ENCODE results near the gene COLEC11. TPM values are rescaled to one million over a fixed set of nuclear protein-coding genes. Genes with fewer than 3 reads are reported as not detected.
"Not testable (repeated sequence)": the region's sequence is repeated elsewhere in the genome, so short reads cannot be mapped to it uniquely, and the experiment has no call there.

COLEC11 gene
- total RNA-seq, 1 donor from 2014 or later: 10.1 TPM

DNA sequence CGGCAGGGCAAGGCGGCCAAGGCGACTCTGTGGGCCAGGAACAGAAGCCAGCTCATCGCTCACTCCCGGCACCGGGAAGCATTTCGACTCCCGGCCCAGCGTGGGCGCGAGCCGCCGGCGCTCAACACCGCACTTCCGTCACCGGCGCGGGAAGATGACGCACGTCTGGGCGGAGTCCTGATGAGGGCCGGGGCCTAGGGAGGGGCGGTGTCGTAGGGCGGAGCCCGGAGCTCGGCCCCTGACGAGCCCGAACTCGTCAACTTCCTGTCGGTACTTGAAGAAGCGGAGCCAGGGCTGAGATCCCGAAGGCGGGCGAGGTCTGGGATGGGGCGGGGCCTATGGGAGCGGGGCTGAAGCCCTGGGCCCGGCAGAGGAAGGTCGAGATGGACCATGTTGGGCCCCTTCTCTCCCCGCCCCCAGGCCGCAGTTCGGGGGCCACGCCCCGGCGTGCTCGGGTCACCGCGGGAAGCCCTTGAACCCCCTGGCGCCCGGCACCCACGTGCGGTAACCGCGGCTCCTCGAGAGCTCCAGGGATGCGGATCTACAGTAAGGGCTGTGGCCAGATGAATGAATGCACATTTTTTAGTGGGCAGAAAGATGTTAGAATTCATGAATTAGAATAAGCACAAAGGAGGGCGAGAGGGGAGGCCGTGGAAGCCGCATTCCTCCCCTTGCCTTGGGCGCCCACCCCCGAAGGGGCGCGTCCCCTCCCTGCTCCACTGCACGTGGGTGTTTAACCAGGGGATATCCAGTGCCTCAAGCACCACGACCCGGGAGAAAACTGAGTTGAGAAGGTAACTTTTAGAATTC lies 36.5 kb upstream of the COLEC11 start, which contains the start of gene RNASEH1:
Gene RNASEH1 (minus strand): TSS at position 129 of the 810 bp plus-strand sequence. CDS start 73 bp downstream, at position 56.
- TF ChIP-seq CTCF (IDR thresholded peaks at IDR 0.05; ENCODE audit: unreplicated experiment): no peak
- H3K4me1 Mint-ChIP-seq: peaks cover 17% of the 10 kb centered on the region
- DNase-seq (ENCODE audit: low spot score in 2 of 2, unreplicated experiment in 2 of 2): peak; percentile 98 to 100
- H3K4me3 Mint-ChIP-seq: peak within 1 kb of the TSS; percentile 86
- peak within 1 kb of the TSS; percentile 97 for H3K27ac Mint-ChIP-seq
- H3K36me3 Mint-ChIP-seq: peaks cover 19% of the 10 kb centered on the region
- H3K27me3 Mint-ChIP-seq (ENCODE audit: low read depth): no peaks in the 10 kb centered on the region
- H3K9me3 Mint-ChIP-seq: no peaks in the 10 kb centered on the region

- H3K27me3 Mint-ChIP-seq (ENCODE audit: low read depth): no peaks in the 10 kb centered on the region
- H3K4me3 Mint-ChIP-seq: no peak overlapping the region
- no peak for TF ChIP-seq CTCF (IDR thresholded peaks at IDR 0.05; ENCODE audit: unreplicated experiment)
- peaks cover 11% of the 10 kb centered on the region for H3K4me1 Mint-ChIP-seq
- no peaks in the 10 kb centered on the region for H3K9me3 Mint-ChIP-seq
- no peak overlapping the region for H3K27ac Mint-ChIP-seq
- no peak for DNase-seq (ENCODE audit: low spot score in 2 of 2, unreplicated experiment in 2 of 2)
- H3K36me3 Mint-ChIP-seq: peaks cover 7% of the 10 kb centered on the region
Measured at GRCh38 chr2:3563521-3563976, 31.4 kb upstream of the COLEC11 start.

GRCh38 chr2:3565117-3565516 lies 29.8 kb upstream of the COLEC11 start:
- H3K27ac Mint-ChIP-seq: no peak overlapping the region
- DNase-seq (ENCODE audit: low spot score in 2 of 2, unreplicated experiment in 2 of 2): no peak
- H3K4me3 Mint-ChIP-seq: no peak overlapping the region
- peaks cover 7% of the 10 kb centered on the region for H3K36me3 Mint-ChIP-seq
- peaks cover 2% of the 10 kb centered on the region for H3K4me1 Mint-ChIP-seq
- no peaks in the 10 kb centered on the region for H3K27me3 Mint-ChIP-seq (ENCODE audit: low read depth)
- no peak for TF ChIP-seq CTCF (IDR thresholded peaks at IDR 0.05; ENCODE audit: unreplicated experiment)
- no peaks in the 10 kb centered on the region for H3K9me3 Mint-ChIP-seq

DNA sequence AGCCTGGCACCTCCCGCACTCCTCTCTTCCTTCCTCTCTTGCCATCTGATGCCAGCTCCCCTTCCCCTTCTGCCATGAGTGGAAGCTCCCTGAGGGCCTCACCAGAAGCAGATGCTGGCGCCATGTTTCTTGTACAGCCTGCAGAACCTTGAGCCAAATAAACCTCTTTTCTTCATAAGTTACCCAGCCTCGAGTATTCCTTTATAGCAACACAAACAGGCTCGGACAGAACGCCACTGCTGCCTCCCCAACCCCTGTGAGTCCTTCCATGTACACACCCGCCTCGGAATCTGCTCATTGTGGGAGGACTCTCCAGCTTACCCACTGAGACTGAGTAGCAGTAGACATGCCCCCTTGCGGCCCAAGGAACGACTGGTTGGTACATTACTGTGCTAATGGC lies 28.1 kb upstream of the COLEC11 start:
- no peak overlapping the region for H3K4me3 Mint-ChIP-seq
- peaks cover 7% of the 10 kb centered on the region for H3K36me3 Mint-ChIP-seq

GRCh38 chr2:3569656-3570055 lies 25.3 kb upstream of the COLEC11 start:
- not testable (repeated sequence) for H3K27me3 Mint-ChIP-seq (ENCODE audit: low read depth); H3K36me3 Mint-ChIP-seq; H3K4me1 Mint-ChIP-seq; H3K4me3 Mint-ChIP-seq; DNase-seq (ENCODE audit: low spot score in 2 of 2, unreplicated experiment in 2 of 2); H3K9me3 Mint-ChIP-seq; H3K27ac Mint-ChIP-seq

More for the DNA sequence above, 28.1 kb upstream of the COLEC11 start:
- Mint-ChIP-seq H3K9me3 (no peaks in the 10 kb centered on the region), H3K27me3 (ENCODE audit: low read depth) (no peaks in the 10 kb centered on the region), H3K4me1 (no peaks in the 10 kb centered on the region), H3K27ac (no peak overlapping the region)
- no peak for DNase-seq (ENCODE audit: low spot score in 2 of 2, unreplicated experiment in 2 of 2)
- no peak for TF ChIP-seq CTCF (IDR thresholded peaks at IDR 0.05; ENCODE audit: unreplicated experiment)

DNA sequence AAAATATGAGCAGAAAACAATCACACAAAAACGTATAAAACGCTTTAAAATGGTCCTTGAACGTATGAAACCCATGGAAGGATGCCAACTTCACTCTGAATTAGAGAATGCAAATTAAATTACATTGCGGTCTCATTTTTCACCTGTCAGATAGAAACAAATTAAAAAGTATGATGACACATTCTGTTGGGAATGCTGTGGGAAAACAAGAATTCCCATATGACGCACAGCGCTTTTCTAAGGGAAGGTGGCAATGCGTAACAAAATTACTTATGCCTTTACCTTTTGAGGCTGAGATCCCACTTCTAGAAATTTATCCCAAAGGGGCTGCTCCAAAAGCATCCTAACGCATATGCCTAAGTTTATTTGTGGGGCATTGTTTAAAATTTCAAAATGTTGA lies 23.6 kb upstream of the COLEC11 start:
- H3K27ac Mint-ChIP-seq: no peak overlapping the region
- peaks cover 6% of the 10 kb centered on the region for H3K4me1 Mint-ChIP-seq
- DNase-seq (ENCODE audit: low spot score in 2 of 2, unreplicated experiment in 2 of 2): no peak
- no peaks in the 10 kb centered on the region for H3K27me3 Mint-ChIP-seq (ENCODE audit: low read depth)
- H3K9me3 Mint-ChIP-seq: no peaks in the 10 kb centered on the region
- H3K36me3 Mint-ChIP-seq: peaks cover 10% of the 10 kb centered on the region
- no peak overlapping the region for H3K4me3 Mint-ChIP-seq
- TF ChIP-seq CTCF (IDR thresholded peaks at IDR 0.05; ENCODE audit: unreplicated experiment): no peak

Measured in mesothelial cell of epicardium (in vitro differentiated cells).